Ovary (tissue), 9 donors: ENCODE data around the gene RNFT2. TPM values are rescaled to one million over a fixed set of nuclear protein-coding genes. Genes with fewer than 3 reads are reported as not detected.

Experiments
- DNase-seq, 5 donors: peaks; one replicate each; pipeline ENCODE4 v3.0.0-alpha.2; 2019 to 2020
- H3K27ac ChIP-seq, 2 donors: fragments of 200-600 bp; one replicate each; pipeline versions ENCODE4 v1.5.1 to v1.8.0; 2019 to 2022
- H3K27me3 ChIP-seq: fragments of 200-600 bp; one replicate; pipeline ENCODE4 v1.8.0; 2022
- H3K36me3 ChIP-seq: fragments of 200-600 bp; sonication (generic); one replicate; pipeline ENCODE4 v1.5.1; 2019
- H3K4me1 ChIP-seq: one replicate; pipeline ENCODE4 v1.8.1; 2013; ENCODE audit warnings: mild to moderate bottlenecking, moderate library complexity; ENCODE audit not compliant: insufficient read depth
- H3K4me3 ChIP-seq: fragments of 200-600 bp; sonication (generic); one replicate; pipeline ENCODE4 v1.5.1; 2017
- H3K9me3 ChIP-seq, 2 donors: fragments of 200-600 bp in 1 of 2; sonication (generic) in 1 of 2; one replicate each; pipeline versions ENCODE4 v1.5.1 to v1.8.1; 2013 to 2019; ENCODE audit warnings: mild to moderate bottlenecking in 1 of 2, moderate library complexity in 1 of 2
- CTCF ChIP-seq, 3 donors: fragments of 450-650 bp in 2 of 3; fragments of 200-600 bp in 1 of 3; IDR thresholded peaks; one replicate each; pipeline versions ENCODE4 v1.5.1 to v1.8.0; 2016 to 2022; ENCODE audit warnings: antibody characterized with exemption in 3 of 3, mild to moderate bottlenecking in 1 of 3
- EP300 ChIP-seq: sonication (generic); formaldehyde crosslinking; IDR thresholded peaks from one replicate; pipeline ENCODE4 v1.6.1; 2017; ENCODE audit warnings: antibody characterized with exemption
- POLR2A ChIP-seq: fragments of 450-650 bp; IDR thresholded peaks from one replicate; pipeline ENCODE4 v1.6.1; 2017; ENCODE audit warnings: antibody characterized with exemption, mild to moderate bottlenecking, moderate library complexity
- WGBS, 3 donors: extraction: QIAGEN DNeasy Blood & Tissue Kit in 1 of 3; methylation state at CpG; one replicate each; pipeline versions ENCODE4 v1.1.5 to v1.1.7; 2013 to 2017; 5-methylcytosine and 5-hydroxymethylcytosine counted together
- intact Hi-C, 4 donors: fragments of 100-400 bp; cut with DNase I; formaldehyde crosslinking; loops; one replicate each; pipeline versions ENCODE4 v1.11.0 to v1.15.1; 2022 to 2023
- polyA plus RNA-seq, 2 donors: library from polyadenylated mRNA; stranded (reverse); fragments of 200-250 nt in 1 of 2; fragments of 350-450 nt in 1 of 2; fragmentation: Illumina TruSeq in 1 of 2; extraction: RNeasy Lipid Tissue Mini Kit (QIAGEN cat#74804) in 1 of 2; gene quantifications; one replicate each; pipeline ENCODE4 v1.2.3, GENCODE V29; 2013 to 2014
- small RNA-seq: library from RNA; depleted of rRNA; stranded (forward); fragments of <200 nt; gene quantifications from one replicate; pipeline ENCODE3, GENCODE V24; 2016
- total RNA-seq, 7 donors: library from RNA; depleted of rRNA in 2 of 7; stranded (reverse); fragments of >200 nt in 2 of 7; fragmentation: NEBNext Ultra II Directional in 3 of 7; extraction: Animal tissue kit (Norgen Biotek cat#: 25700) in 3 of 7; gene quantifications; one replicate each; pipeline versions ENCODE4 v1.1.0 to v1.2.4, GENCODE V29; 2016 to 2023
- donor health status: DM: no; HTN: no; CAD: no; lungs with moderate emphysema.
- donor health status: DM: no; HTN: no; CAD: no.
- donor health status: Bipolar disorder and iron deficiency.
- donor health status: DM: yes; HTN: yes; CAD: no.
- donor health status: DM: no; HTN: no; CAD: no.
- donor health status: DM: yes; HTN: yes; CAD: no.

Gene RNFT2
- total and polyA plus RNA-seq, 9 donors: 0.72 to 4.3 (median 2.4) TPM

- intact Hi-C loops: no loop called here
- H3K36me3 ChIP-seq: no peaks in the 10 kb centered on the region
- no peak overlapping the region for H3K4me3 ChIP-seq
- H3K27me3 ChIP-seq: no peaks in the 10 kb centered on the region
- no peaks in the 10 kb centered on the region for H3K9me3 ChIP-seq
- H3K27ac ChIP-seq: no peak overlapping the region
- 80 to 84% (median 81%) methylated on average over 2 of the region's 2 CpGs for WGBS, 3 donors
- DNase-seq: no peak
- TF ChIP-seq EP300 (no peak), POLR2A (no peak), CTCF (IDR thresholded peaks at IDR 0.05) (no peak)
- no peaks in the 10 kb centered on the region for H3K4me1 ChIP-seq
Observed at GRCh38 chr12:116901612-116902011, 163.5 kb downstream of the RNFT2 start.

Small RNAs within 50 kb of the gene (small RNA-seq; reads per million reads assigned to genes)
- not detected for gene RNU6-558P

Other genes starting within 250 kb of the RNFT2 start
- 1 to 10 TPM in 6 of 7 donors, under 1 TPM in 1; 0.80 to 9.9 (median 3.1) TPM for gene MAP1LC3B2, start 178.9 kb upstream of the RNFT2 start, total RNA-seq
- gene MAP1LC3B2, start 178.9 kb upstream of the RNFT2 start, polyA plus RNA-seq: 1 to 10 TPM; 2.1 to 2.2 TPM
- 10 to 100 TPM; 11.0 to 19.7 (median 12.3) TPM for gene SPRING1, start 246 bp upstream of the RNFT2 start, total RNA-seq
- gene SPRING1, start 246 bp upstream of the RNFT2 start, polyA plus RNA-seq: 10 to 100 TPM in 1 of 2 donors, 1 to 10 TPM in 1; 5.0 to 11.0 TPM
- under 1 TPM in 5 of 7 donors, not detected in 2; under 0.01 to 0.30 (median 0.20) TPM for gene HRK, start 143.1 kb downstream of the RNFT2 start, total RNA-seq
- gene HRK, start 143.1 kb downstream of the RNFT2 start, polyA plus RNA-seq: under 1 TPM in 1 of 2 donors, not detected in 1; 0.08 TPM
- 10 to 100 TPM in 6 of 7 donors, 1 to 10 TPM in 1; 8.3 to 23.1 (median 16.9) TPM for gene FBXW8, start 172.6 kb downstream of the RNFT2 start, total RNA-seq
- 10 to 100 TPM in 1 of 2 donors, 1 to 10 TPM in 1; 7.4 to 13.9 TPM for gene FBXW8, start 172.6 kb downstream of the RNFT2 start, polyA plus RNA-seq